Measurements from ENCODE around the gene TMEM225.

TMEM225 gene

DNA sequence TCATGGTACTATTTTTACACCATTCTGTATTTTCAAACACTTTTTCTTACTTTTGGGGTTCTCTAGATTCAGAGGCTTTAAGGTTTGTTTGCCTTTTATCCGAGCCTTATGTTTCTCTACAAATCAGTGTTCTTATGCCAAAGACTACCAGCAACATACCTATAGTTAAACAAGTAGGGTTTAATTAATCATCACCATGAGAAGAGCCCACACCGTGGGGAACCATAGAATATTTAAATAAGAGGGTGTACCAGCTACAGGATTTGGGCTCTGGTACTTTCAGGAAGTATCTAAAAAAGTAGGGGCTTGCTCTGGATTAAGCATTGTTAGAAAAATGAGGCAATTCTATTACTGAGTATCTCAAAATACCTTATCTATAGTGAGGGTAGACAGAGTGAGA is 25.7 kb downstream of the TMEM225 start:
- Histone ChIP-seq H3K4me3 (ENCODE audit: low read depth, low read length) (no peak overlapping the region), H3K9me3 (ENCODE audit: control insufficient read depth, insufficient read depth, low read depth, low read length) (peaks cover 20% of the 10 kb centered on the region), H3K27me3 (ENCODE audit: control insufficient read depth, insufficient read depth, low read length) (no peaks in the 10 kb centered on the region), H3K9ac (ENCODE audit: low read length) (no peak overlapping the region), H3K36me3 (ENCODE audit: control insufficient read depth, insufficient read depth, low read length) (no peaks in the 10 kb centered on the region), H3K4me1 (ENCODE audit: control insufficient read depth, insufficient read depth, low read length) (peaks cover 30% of the 10 kb centered on the region), H3K27ac (ENCODE audit: low read depth, low read length) (no peak overlapping the region)

DNA sequence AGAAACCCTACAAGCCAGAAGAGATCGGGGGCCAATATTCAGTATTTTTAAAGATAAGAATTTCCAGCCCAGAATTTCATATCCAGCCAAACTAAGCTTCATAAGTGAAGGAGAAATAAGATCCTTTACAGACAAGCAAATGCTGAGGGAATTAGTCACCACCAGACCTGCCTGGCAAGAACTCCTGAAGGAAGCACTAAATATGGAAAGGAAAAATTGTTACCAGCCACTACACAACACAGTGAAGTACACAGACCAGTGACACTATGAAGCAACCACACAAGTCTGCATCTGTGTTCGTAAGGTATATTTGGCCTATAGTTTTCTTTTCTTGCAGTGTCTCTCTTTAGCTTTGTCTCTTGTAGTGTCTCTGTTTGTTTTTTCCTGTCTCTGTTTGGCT is 29.0 kb downstream of the TMEM225 start:
- H3K27me3 ChIP-seq (ENCODE audit: control insufficient read depth, insufficient read depth, low read length), result no peaks in the 10 kb centered on the region
- H3K9ac ChIP-seq (ENCODE audit: low read length), result no peak overlapping the region
- H3K4me1 ChIP-seq (ENCODE audit: control insufficient read depth, insufficient read depth, low read length), result peaks cover 36% of the 10 kb centered on the region
- H3K27ac ChIP-seq (ENCODE audit: low read depth, low read length), result no peak overlapping the region
- H3K4me3 ChIP-seq (ENCODE audit: low read depth, low read length), result no peak overlapping the region
- no peaks in the 10 kb centered on the region for H3K36me3 ChIP-seq (ENCODE audit: control insufficient read depth, insufficient read depth, low read length)
- peaks cover 33% of the 10 kb centered on the region for H3K9me3 ChIP-seq (ENCODE audit: control insufficient read depth, insufficient read depth, low read depth, low read length)

DNA sequence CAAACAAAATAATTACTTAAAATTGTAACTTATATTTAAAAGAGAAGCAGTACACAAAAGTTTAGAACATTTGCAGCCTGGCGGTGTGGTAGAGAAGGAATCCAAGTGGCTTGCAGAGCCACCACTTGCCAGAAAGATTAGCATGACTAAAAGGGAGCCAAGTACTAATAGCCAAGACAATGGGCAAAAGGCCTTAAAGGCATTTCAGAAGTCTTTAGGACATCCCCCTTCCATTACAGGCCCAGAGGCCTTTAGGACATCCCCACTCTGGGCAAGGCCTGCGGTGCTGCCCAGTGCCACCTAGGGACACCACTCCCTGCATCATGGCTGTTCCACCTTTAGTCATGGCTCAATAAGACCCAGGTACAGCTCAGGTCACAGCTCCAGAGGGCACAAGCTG is 32.4 kb downstream of the TMEM225 start:
- no peaks in the 10 kb centered on the region for H3K27me3 ChIP-seq (ENCODE audit: control insufficient read depth, insufficient read depth, low read length)
- no peak overlapping the region for H3K4me3 ChIP-seq (ENCODE audit: low read depth, low read length)
- peaks cover 38% of the 10 kb centered on the region for H3K9me3 ChIP-seq (ENCODE audit: control insufficient read depth, insufficient read depth, low read depth, low read length)
- H3K9ac ChIP-seq (ENCODE audit: low read length), result no peak overlapping the region
- no peaks in the 10 kb centered on the region for H3K36me3 ChIP-seq (ENCODE audit: control insufficient read depth, insufficient read depth, low read length)
- H3K4me1 ChIP-seq (ENCODE audit: control insufficient read depth, insufficient read depth, low read length), result peaks cover 17% of the 10 kb centered on the region
- H3K27ac ChIP-seq (ENCODE audit: low read depth, low read length), result peak overlapping the region; percentile 30; the same call in 1 of the 2 replicates

DNA sequence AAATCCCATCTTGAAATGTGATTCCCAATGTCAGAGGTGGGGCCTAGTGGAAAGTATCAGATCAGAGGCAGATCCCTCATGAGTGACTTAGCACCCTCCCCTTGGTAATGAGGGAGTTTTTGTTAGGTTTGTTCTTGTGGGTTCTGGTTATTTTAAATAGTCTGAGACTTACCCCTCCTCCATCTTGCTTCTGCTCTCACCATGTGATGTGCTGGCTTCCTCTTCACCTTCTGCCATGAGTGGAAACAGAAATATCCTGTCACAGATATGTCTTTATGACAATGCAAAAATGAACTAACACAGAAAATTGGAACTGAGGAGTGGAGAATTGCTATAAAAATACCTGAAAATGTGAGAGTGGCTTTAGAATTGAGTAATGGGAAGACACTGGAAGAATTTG is 33.1 kb downstream of the TMEM225 start:
- Histone ChIP-seq H3K9me3 (ENCODE audit: control insufficient read depth, insufficient read depth, low read depth, low read length) (peaks cover 32% of the 10 kb centered on the region), H3K27me3 (ENCODE audit: control insufficient read depth, insufficient read depth, low read length) (no peaks in the 10 kb centered on the region), H3K36me3 (ENCODE audit: control insufficient read depth, insufficient read depth, low read length) (no peaks in the 10 kb centered on the region), H3K27ac (ENCODE audit: low read depth, low read length) (no peak overlapping the region), H3K4me1 (ENCODE audit: control insufficient read depth, insufficient read depth, low read length) (peaks cover 17% of the 10 kb centered on the region), H3K9ac (ENCODE audit: low read length) (no peak overlapping the region), H3K4me3 (ENCODE audit: low read depth, low read length) (no peak overlapping the region)

DNA sequence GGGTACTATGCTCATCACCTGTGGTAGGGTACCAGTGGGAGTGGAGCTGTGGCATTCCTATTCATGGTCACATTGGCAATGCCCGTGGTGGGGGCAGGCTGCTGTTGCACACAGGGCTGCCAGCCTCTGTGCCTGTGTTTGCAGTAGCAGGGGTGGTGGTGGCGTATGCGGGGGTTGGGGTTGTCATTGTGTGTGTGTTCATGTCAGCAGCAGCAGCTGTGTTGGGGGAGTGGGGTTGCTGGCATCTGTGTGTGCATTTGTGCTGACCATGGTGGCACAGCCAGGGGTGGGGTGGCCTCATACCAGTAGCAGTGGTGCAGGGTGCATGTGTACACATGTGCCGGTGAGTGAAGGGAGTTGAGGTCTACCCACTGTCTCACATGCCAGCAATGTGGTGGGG is 34.4 kb downstream of the TMEM225 start:
- no peaks in the 10 kb centered on the region for H3K27me3 ChIP-seq (ENCODE audit: control insufficient read depth, insufficient read depth, low read length)
- H3K4me3 ChIP-seq (ENCODE audit: low read depth, low read length), result no peak overlapping the region
- peaks cover 28% of the 10 kb centered on the region for H3K9me3 ChIP-seq (ENCODE audit: control insufficient read depth, insufficient read depth, low read depth, low read length)
- H3K27ac ChIP-seq (ENCODE audit: low read depth, low read length), result no peak overlapping the region
- no peaks in the 10 kb centered on the region for H3K36me3 ChIP-seq (ENCODE audit: control insufficient read depth, insufficient read depth, low read length)
- H3K4me1 ChIP-seq (ENCODE audit: control insufficient read depth, insufficient read depth, low read length), result peaks cover 17% of the 10 kb centered on the region
- no peak overlapping the region for H3K9ac ChIP-seq (ENCODE audit: low read length)

DNA sequence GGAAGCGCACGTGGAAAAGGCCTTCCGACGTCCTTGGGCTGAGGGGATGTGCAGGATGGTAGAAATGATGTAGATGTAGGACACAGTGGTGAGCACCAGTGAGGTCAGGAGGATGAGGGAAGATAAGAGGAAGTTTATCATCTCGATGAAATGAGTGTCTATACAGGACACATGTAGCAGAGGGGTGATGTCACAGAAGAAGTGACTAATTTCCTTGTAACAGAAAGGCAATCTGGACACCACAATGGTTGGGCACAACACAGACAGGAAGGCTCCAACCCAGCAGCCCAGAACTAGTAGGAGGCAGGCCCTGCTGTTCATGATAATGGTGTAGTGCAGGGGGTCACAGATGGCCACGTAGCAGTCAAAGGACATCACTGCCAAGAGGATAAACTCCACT is 44.3 kb downstream of the TMEM225 start:
- H3K36me3 ChIP-seq (ENCODE audit: control insufficient read depth, insufficient read depth, low read length), result no peaks in the 10 kb centered on the region
- H3K9ac ChIP-seq (ENCODE audit: low read length), result no peak overlapping the region
- no peak overlapping the region for H3K27ac ChIP-seq (ENCODE audit: low read depth, low read length)
- no peaks in the 10 kb centered on the region for H3K9me3 ChIP-seq (ENCODE audit: control insufficient read depth, insufficient read depth, low read depth, low read length)
- no peak overlapping the region for H3K4me3 ChIP-seq (ENCODE audit: low read depth, low read length)
- no peaks in the 10 kb centered on the region for H3K27me3 ChIP-seq (ENCODE audit: control insufficient read depth, insufficient read depth, low read length)
- H3K4me1 ChIP-seq (ENCODE audit: control insufficient read depth, insufficient read depth, low read length), result peaks cover 4% of the 10 kb centered on the region; the same call in 1 of the 2 replicates

DNA sequence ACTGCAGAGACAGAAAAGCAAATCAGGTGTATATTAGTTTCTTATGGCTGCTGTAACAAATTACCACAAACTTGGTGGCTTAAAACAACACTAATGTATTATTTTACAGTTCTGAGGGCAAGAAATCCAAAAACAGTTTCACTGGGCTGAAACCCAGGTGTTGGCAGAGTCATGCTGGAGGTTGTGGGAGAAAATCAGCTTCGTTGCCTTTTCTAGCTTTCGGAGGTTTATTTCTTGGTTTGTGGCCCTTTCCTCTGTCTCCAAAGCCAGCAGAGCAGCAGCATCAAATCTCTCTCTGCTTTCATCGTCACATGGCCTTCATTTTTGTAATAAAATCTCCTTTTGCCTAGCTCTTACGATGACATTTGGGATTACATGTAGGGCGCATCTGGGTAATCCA is 46.3 kb downstream of the TMEM225 start:
- Histone ChIP-seq H3K27me3 (ENCODE audit: control insufficient read depth, insufficient read depth, low read length) (no peaks in the 10 kb centered on the region), H3K27ac (ENCODE audit: low read depth, low read length) (no peak overlapping the region), H3K4me1 (ENCODE audit: control insufficient read depth, insufficient read depth, low read length) (peaks cover 4% of the 10 kb centered on the region; the same call in 1 of the 2 replicates), H3K9ac (ENCODE audit: low read length) (no peak overlapping the region), H3K36me3 (ENCODE audit: control insufficient read depth, insufficient read depth, low read length) (no peaks in the 10 kb centered on the region), H3K4me3 (ENCODE audit: low read depth, low read length) (no peak overlapping the region), H3K9me3 (ENCODE audit: control insufficient read depth, insufficient read depth, low read depth, low read length) (no peaks in the 10 kb centered on the region)

DNA sequence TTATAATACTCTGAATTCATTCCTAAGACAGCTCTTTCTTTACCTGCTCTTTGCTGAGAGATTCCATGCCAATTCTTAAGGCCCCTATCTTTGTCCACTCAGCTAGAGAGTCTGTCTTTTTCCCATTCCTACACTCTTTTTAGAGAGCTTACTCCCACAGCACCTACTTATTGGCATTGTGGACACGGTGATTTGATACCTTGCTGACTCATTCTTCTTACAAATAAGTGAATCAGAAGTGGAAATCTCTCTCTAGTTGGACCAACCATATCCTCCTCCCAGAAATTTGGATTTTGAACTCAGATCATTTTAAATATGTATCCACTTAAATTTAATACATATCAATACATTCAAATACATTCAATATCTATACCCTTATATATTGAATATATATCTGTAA is 46.8 kb downstream of the TMEM225 start:
- Histone ChIP-seq H3K4me1 (ENCODE audit: control insufficient read depth, insufficient read depth, low read length) (peaks cover 4% of the 10 kb centered on the region; the same call in 1 of the 2 replicates), H3K4me3 (ENCODE audit: low read depth, low read length) (no peak overlapping the region), H3K27me3 (ENCODE audit: control insufficient read depth, insufficient read depth, low read length) (no peaks in the 10 kb centered on the region), H3K9me3 (ENCODE audit: control insufficient read depth, insufficient read depth, low read depth, low read length) (no peaks in the 10 kb centered on the region), H3K9ac (ENCODE audit: low read length) (no peak overlapping the region), H3K27ac (ENCODE audit: low read depth, low read length) (no peak overlapping the region), H3K36me3 (ENCODE audit: control insufficient read depth, insufficient read depth, low read length) (no peaks in the 10 kb centered on the region)

DNA sequence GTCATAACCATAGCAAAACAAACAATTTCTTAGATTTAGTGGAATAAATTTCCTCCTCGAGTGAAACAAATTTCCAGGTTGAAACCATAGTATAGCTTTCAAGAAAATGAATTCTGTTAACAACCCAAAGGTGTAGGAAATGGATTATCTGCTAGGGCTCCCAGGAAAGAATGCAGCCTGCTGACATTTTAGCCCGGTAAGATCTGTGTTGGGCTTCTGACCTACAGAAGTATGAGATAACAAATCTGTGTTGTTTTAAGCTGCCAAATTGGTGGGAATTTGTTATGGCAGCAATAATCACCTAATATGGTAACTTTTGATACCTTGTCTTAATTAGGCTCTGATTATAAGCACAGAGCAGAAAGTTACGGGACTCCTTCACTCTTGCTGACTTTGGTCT is 47.3 kb downstream of the TMEM225 start:
- H3K27me3 ChIP-seq (ENCODE audit: control insufficient read depth, insufficient read depth, low read length), result no peaks in the 10 kb centered on the region
- H3K9me3 ChIP-seq (ENCODE audit: control insufficient read depth, insufficient read depth, low read depth, low read length), result no peaks in the 10 kb centered on the region
- H3K4me1 ChIP-seq (ENCODE audit: control insufficient read depth, insufficient read depth, low read length), result peaks cover 4% of the 10 kb centered on the region; the same call in 1 of the 2 replicates
- H3K4me3 ChIP-seq (ENCODE audit: low read depth, low read length), result no peak overlapping the region
- no peak overlapping the region for H3K27ac ChIP-seq (ENCODE audit: low read depth, low read length)
- no peak overlapping the region for H3K9ac ChIP-seq (ENCODE audit: low read length)
- no peaks in the 10 kb centered on the region for H3K36me3 ChIP-seq (ENCODE audit: control insufficient read depth, insufficient read depth, low read length)

DNA sequence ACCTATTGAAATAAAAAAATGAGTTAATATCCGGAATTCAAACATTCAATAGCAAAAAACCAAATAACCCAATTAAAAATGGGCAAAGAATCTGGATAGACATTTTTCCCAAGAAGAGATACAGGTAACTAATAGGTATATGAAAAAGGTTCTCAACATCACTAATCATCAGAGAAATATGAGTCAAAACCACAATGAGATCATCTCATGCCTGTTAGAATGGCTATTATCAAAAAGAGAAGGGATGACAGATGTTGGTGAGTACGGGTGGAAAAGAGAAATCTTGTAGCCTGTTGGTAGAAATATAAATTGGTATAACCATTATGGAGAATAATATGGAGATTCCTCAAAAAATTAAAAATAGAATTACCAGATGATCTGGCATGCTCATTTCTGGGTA is 52.4 kb downstream of the TMEM225 start:
- no peaks in the 10 kb centered on the region for H3K9me3 ChIP-seq (ENCODE audit: control insufficient read depth, insufficient read depth, low read depth, low read length)
- no peaks in the 10 kb centered on the region for H3K27me3 ChIP-seq (ENCODE audit: control insufficient read depth, insufficient read depth, low read length)
- H3K9ac ChIP-seq (ENCODE audit: low read length), result no peak overlapping the region
- H3K36me3 ChIP-seq (ENCODE audit: control insufficient read depth, insufficient read depth, low read length), result no peaks in the 10 kb centered on the region
- no peaks in the 10 kb centered on the region for H3K4me1 ChIP-seq (ENCODE audit: control insufficient read depth, insufficient read depth, low read length)
- H3K27ac ChIP-seq (ENCODE audit: low read depth, low read length), result no peak overlapping the region
- no peak overlapping the region for H3K4me3 ChIP-seq (ENCODE audit: low read depth, low read length)

Measured in HUES6 (cell line).